ACHN (cell line): Measurements from ENCODE around the gene FAM50A.
A peak's percentile ranks its signal among the peaks of the same experiment; 100 is the strongest.
"Not testable (repeated sequence)": the region's sequence is repeated elsewhere in the genome, so short reads cannot be mapped to it uniquely, and the experiment has no call there.

Experiments used
- DNase-seq: peaks from one replicate; pipeline ENCODE4 v3.0.0-alpha.2; 2015
- in situ Hi-C: cut with HindIII; loops from 2 replicates; pipeline ENCODE4 v1.10.0; 2017; ENCODE audit warnings: low sequenced_read_pairs, low pct_ligation_motif_present, low pct_unique_long_range_greater_than_20kb

Gene FAM50A

GRCh38 chrX:154443992-154444754 lies at the start of gene FAM50A:
FAM50A (plus strand) TSS chrX:154444141; CDS start chrX:154444236, 95 bp downstream.
- peak; percentile 39 for DNase-seq

GRCh38 chrX:154396363-154396762 lies 47.6 kb upstream of the FAM50A start:
- DNase-seq, in situ Hi-C loops: not testable (repeated sequence)

More at GRCh38 chrX:154443992-154444754, at the start of gene FAM50A:
- in situ Hi-C loops, result no loop called here

- in situ Hi-C loops, result no loop called here
- peak; percentile 67 for DNase-seq
Observed at GRCh38 chrX:154396973-154397887, 46.7 kb upstream of the FAM50A start.

GRCh38 chrX:154397888-154398667 lies 45.9 kb upstream of the FAM50A start, which contains the start of gene RPL10:
RPL10 (plus strand) TSS chrX:154398377; CDS start chrX:154398520, 143 bp downstream.
- peak; percentile 89 for DNase-seq
- in situ Hi-C loops, result no loop called here

GRCh38 chrX:154398668-154399526 lies 45.0 kb upstream of the FAM50A start:
- in situ Hi-C loops, result no loop called here
- peak; percentile 63 for DNase-seq

GRCh38 chrX:154399527-154400368 lies 44.2 kb upstream of the FAM50A start:
- no peak for DNase-seq
- in situ Hi-C loops, result no loop called here

- in situ Hi-C loops, DNase-seq: not testable (repeated sequence)
Observed at GRCh38 chrX:154400369-154400817, 43.5 kb upstream of the FAM50A start.

GRCh38 chrX:154401045-154401799 lies 42.7 kb upstream of the FAM50A start:
- in situ Hi-C loops, result no loop called here
- peak; percentile 26 for DNase-seq

- in situ Hi-C loops, result no loop called here
- DNase-seq, result no peak
Observed at GRCh38 chrX:154401918-154402621, 41.9 kb upstream of the FAM50A start.

- no peak for DNase-seq
- in situ Hi-C loops, result no loop called here
Observed at GRCh38 chrX:154402622-154403127, 41.3 kb upstream of the FAM50A start.

GRCh38 chrX:154403192-154403591 lies 40.7 kb upstream of the FAM50A start:
- no peak for DNase-seq
- in situ Hi-C loops, result no loop called here

- in situ Hi-C loops, result no loop called here
- no peak for DNase-seq
Observed at GRCh38 chrX:154403858-154404257, 40.1 kb upstream of the FAM50A start.

- no peak for DNase-seq
- in situ Hi-C loops, result no loop called here
Observed at GRCh38 chrX:154404625-154405192, 39.2 kb upstream of the FAM50A start.

GRCh38 chrX:154408659-154409221 lies 35.2 kb upstream of the FAM50A start:
- no peak for DNase-seq
- in situ Hi-C loops, result no loop called here
